MM.1S (cell line): ENCODE results near the gene CUBN.

ENCODE experiments used
- DNase-seq: peaks from one replicate; pipeline ENCODE4 v3.0.0-alpha.2; 2015
- H2AFZ ChIP-seq: fragments of 300-600 bp; sonication (generic); 2 replicates; pipeline ENCODE4 v1.6.0; 2016; ENCODE audit warnings: antibody characterized with exemption, low read length
- H3F3A ChIP-seq: fragments of 300-600 bp; sonication (generic); 2 replicates; pipeline ENCODE4 v1.6.1; 2016; ENCODE audit warnings: mild to moderate bottlenecking, antibody characterized with exemption, low read length, moderate library complexity, mixed read lengths; ENCODE audit not compliant: insufficient read depth
- H3K27ac ChIP-seq: fragments of 300-600 bp; sonication (generic); 2 replicates; pipeline ENCODE4 v1.5.1; 2016; ENCODE audit warnings: mild to moderate bottlenecking, low read length
- H3K27me3 ChIP-seq: fragments of 300-600 bp; sonication (generic); replicated peaks from 2 replicates; pipeline ENCODE4 v1.6.0; 2016; ENCODE audit warnings: low read length; ENCODE audit not compliant: insufficient read depth
- H3K36me3 ChIP-seq: fragments of 300-600 bp; sonication (generic); replicated peaks from 2 replicates; pipeline ENCODE4 v1.6.1; 2016; ENCODE audit warnings: mild to moderate bottlenecking, low read length, mixed read lengths; ENCODE audit not compliant: insufficient read depth
- H3K4me1 ChIP-seq: fragments of 300-600 bp; sonication (generic); 2 replicates; pipeline ENCODE4 v1.6.1; 2016; ENCODE audit warnings: low read length, mixed read lengths
- H3K4me2 ChIP-seq: fragments of 300-600 bp; sonication (generic); 2 replicates; pipeline ENCODE4 v1.6.0; 2016; ENCODE audit warnings: low read depth, low read length
- H3K4me3 ChIP-seq: fragments of 300-600 bp; sonication (generic); 2 replicates; pipeline ENCODE4 v1.5.1; 2016; ENCODE audit warnings: low read length, mixed read lengths
- H3K79me2 ChIP-seq: fragments of 300-600 bp; sonication (generic); 2 replicates; pipeline ENCODE4 v1.6.1; 2016; ENCODE audit warnings: mixed run types, low read length, mixed read lengths
- H3K9ac ChIP-seq: fragments of 300-600 bp; sonication (generic); 2 replicates; pipeline ENCODE4 v1.6.1; 2016; ENCODE audit warnings: low read length, mixed read lengths
- H3K9me2 ChIP-seq: fragments of 300-600 bp; sonication (generic); replicated peaks from 2 replicates; pipeline ENCODE4 v1.6.1; 2016; ENCODE audit warnings: mild to moderate bottlenecking, low read length, mixed read lengths; ENCODE audit not compliant: insufficient read depth
- H3K9me3 ChIP-seq: fragments of 300-600 bp; sonication (generic); replicated peaks from 2 replicates; pipeline ENCODE4 v1.6.1; 2016; ENCODE audit warnings: mild to moderate bottlenecking, low read length, mixed read lengths; ENCODE audit not compliant: insufficient read depth
- H4K20me1 ChIP-seq: fragments of 300-600 bp; sonication (generic); 2 replicates; pipeline ENCODE4 v1.6.1; 2016; ENCODE audit warnings: mild to moderate bottlenecking, low read length, moderate library complexity, mixed read lengths; ENCODE audit not compliant: insufficient read depth
- CTCF ChIP-seq: fragments of 300-600 bp; sonication (generic); IDR thresholded peaks from 2 replicates; pipeline ENCODE4 v1.5.1; 2016; ENCODE audit warnings: antibody characterized with exemption, low read length, mixed read lengths
- EZH2 ChIP-seq: fragments of 300-600 bp; sonication (generic); optimal IDR thresholded peaks from 2 replicates; pipeline ENCODE3; 2017; ENCODE audit warnings: low read depth, mild to moderate bottlenecking, antibody characterized with exemption, low read length, mixed read lengths
- EZH2phosphoT487 ChIP-seq: fragments of 300-600 bp; sonication (generic); IDR thresholded peaks from 2 replicates; pipeline ENCODE4 v1.6.1; 2018; ENCODE audit warnings: antibody characterized with exemption, low read length

CUBN gene

DNA sequence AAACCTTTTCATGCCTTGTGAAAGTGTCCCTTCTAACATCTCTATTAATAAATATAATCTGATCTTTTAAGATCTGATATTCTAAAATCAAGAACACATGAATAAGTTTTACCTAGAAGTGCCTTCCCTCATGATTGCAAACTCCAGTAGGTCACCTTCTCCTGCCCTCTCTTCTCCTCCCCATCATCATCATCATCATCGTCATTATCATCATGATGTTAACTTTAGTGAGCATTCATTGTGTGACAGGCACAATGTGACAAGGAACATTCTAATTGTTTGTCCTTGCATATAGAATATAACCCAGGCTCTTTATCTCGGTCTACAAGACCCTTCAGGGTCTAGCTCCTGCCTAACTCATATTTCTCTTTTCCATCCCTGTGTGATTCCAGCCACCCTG lies 51.7 kb downstream of the CUBN start:
- H3K4me3 ChIP-seq: no peak overlapping the region
- H3K9me2 ChIP-seq: no peaks in the 10 kb centered on the region
- no peaks in the 10 kb centered on the region for H3K36me3 ChIP-seq
- no peaks in the 10 kb centered on the region for H3F3A ChIP-seq
- no peak for DNase-seq
- TF ChIP-seq EZH2: no peak
- no peak for TF ChIP-seq EZH2phosphoT487
- no peak for TF ChIP-seq CTCF
- no peak overlapping the region for H3K4me2 ChIP-seq
- no peaks in the 10 kb centered on the region for H3K79me2 ChIP-seq
- H3K27me3 ChIP-seq: no peaks in the 10 kb centered on the region
- no peaks in the 10 kb centered on the region for H3K4me1 ChIP-seq
- H3K9ac ChIP-seq: no peak overlapping the region
- H3K9me3 ChIP-seq: no peaks in the 10 kb centered on the region
- H3K27ac ChIP-seq: no peak overlapping the region
- no peak overlapping the region for H2AFZ ChIP-seq
- H4K20me1 ChIP-seq: no peaks in the 10 kb centered on the region

- no peak for TF ChIP-seq EZH2
- TF ChIP-seq CTCF: no peak
- no peak for TF ChIP-seq EZH2phosphoT487
- no peak overlapping the region for H3K4me2 ChIP-seq
These were observed 52.2 kb downstream of the CUBN start for GRCh38 chr10:17077346-17077781.

DNA sequence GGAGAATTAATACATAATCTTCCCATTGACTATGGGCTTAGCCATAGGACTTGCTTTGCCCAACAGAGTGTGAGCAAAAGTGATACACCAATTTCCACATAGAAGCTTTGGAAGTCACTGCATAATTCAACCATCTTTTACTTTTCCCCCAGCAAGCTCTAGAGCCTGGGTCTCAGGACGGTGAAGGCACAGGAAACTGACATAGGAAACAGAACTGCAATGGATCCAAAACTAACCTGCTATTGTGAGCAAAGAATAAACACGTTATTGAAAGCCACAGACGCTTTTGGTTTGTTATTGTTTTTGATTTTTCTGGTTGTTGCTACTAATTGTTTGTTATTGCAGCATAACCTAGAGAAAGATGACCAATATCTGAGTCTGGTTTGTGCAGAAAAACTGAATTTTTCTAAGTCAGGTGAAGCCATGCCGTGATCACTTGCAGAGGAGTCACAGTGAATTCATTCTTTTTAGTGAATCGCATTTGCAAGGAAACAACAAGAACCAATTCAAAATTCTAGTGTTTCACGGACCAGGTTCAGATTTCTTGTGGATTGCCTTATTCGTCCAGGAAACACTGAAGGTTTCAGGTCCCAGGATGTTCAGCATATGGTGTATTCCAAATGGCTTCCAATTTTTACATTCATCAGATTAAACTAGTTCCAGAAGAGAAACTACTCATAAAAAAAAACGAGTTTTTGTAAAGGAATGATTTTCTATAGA lies 52.8 kb downstream of the CUBN start:
- Histone ChIP-seq H3K9me3 (no peaks in the 10 kb centered on the region), H3K79me2 (no peaks in the 10 kb centered on the region), H3K27me3 (no peaks in the 10 kb centered on the region), H3K4me2 (no peak overlapping the region), H3K36me3 (no peaks in the 10 kb centered on the region), H3K9me2 (no peaks in the 10 kb centered on the region), H3K4me3 (no peak overlapping the region), H3K4me1 (no peaks in the 10 kb centered on the region), H2AFZ (no peak overlapping the region), H3K9ac (no peak overlapping the region), H4K20me1 (no peaks in the 10 kb centered on the region), H3K27ac (no peak overlapping the region), H3F3A (no peaks in the 10 kb centered on the region)
- TF ChIP-seq EZH2 (no peak), EZH2phosphoT487 (no peak), CTCF (no peak)
- no peak for DNase-seq

More at GRCh38 chr10:17077346-17077781, 52.2 kb downstream of the CUBN start:
- Histone ChIP-seq H3K27me3 (no peaks in the 10 kb centered on the region), H3K27ac (no peak overlapping the region), H3K4me3 (no peak overlapping the region), H3K36me3 (no peaks in the 10 kb centered on the region), H3K79me2 (no peaks in the 10 kb centered on the region), H3K9me2 (no peaks in the 10 kb centered on the region), H3K9ac (no peak overlapping the region), H3K9me3 (no peaks in the 10 kb centered on the region), H2AFZ (no peak overlapping the region), H3K4me1 (no peaks in the 10 kb centered on the region), H4K20me1 (no peaks in the 10 kb centered on the region), H3F3A (no peaks in the 10 kb centered on the region)
- no peak for DNase-seq
